ENCODE results near the gene PPFIBP1. TPM values are rescaled to one million over a fixed set of nuclear protein-coding genes. Genes with fewer than 3 reads are reported as not detected.

PPFIBP1 gene
- polyA plus RNA-seq, 1 donor (not counting 4 experiments of a cell fraction or from before 2014, with no cell fraction given), result 83.5 TPM

- H3K79me2 ChIP-seq (ENCODE audit: control insufficient read depth, insufficient read depth, low read length), result peaks cover 94% of the 10 kb centered on the region
- no peaks in the 10 kb centered on the region for H3K9me3 ChIP-seq (ENCODE audit: control insufficient read depth, low read depth, low read length)
- FAIRE-seq (no peak), DNase-seq (ENCODE audit: low read depth, low spot score) (no peak)
- H3K4me3 ChIP-seq (ENCODE audit: control insufficient read depth in 2 of 3, extremely low read depth in 1 of 3, insufficient read depth in 2 of 3, low read depth in 1 of 3, low read length in 3 of 3), result no peak overlapping the region
- peaks cover 2% of the 10 kb centered on the region for H4K20me1 ChIP-seq (ENCODE audit: control insufficient read depth, extremely low read depth, insufficient read depth, low read length)
- peaks cover 1 to 7% of the 10 kb centered on the region in 2 experiments for H3K36me3 ChIP-seq (ENCODE audit: control insufficient read depth in 2 of 2, extremely low read depth in 1 of 2, insufficient read depth in 2 of 2, low read length in 2 of 2)
- dilution Hi-C loops (cut with MboI; ENCODE audit: extremely low pct_ligation_motif_present, low sequenced_read_pairs), result no loop called here
- no peak overlapping the region for H3K27ac ChIP-seq (ENCODE audit: control insufficient read depth, insufficient read depth, low read length)
- no peak overlapping the region for H2AFZ ChIP-seq (ENCODE audit: control insufficient read depth, low read length)
- H3K27me3 ChIP-seq (ENCODE audit: control insufficient read depth, extremely low read depth, insufficient read depth, low read length), result no peaks in the 10 kb centered on the region
- H3K4me2 ChIP-seq (ENCODE audit: control insufficient read depth, extremely low read depth, insufficient read depth, low read depth, low read length), result no peak overlapping the region
- H3K9me1 ChIP-seq (ENCODE audit: control insufficient read depth, extremely low read depth, insufficient read depth, low read length), result peaks cover 7% of the 10 kb centered on the region
- peaks cover 18% of the 10 kb centered on the region for H3K4me1 ChIP-seq (ENCODE audit: control insufficient read depth, extremely low read depth, insufficient read depth, low read length)
- TF ChIP-seq CTCF (optimal IDR thresholded peaks at IDR 0.05 in 1 of 3, IDR thresholded peaks at IDR 0.05 in 1 of 3, conservative IDR thresholded peaks at IDR 0.05 in 1 of 3; ENCODE audit: extremely low read depth in 1 of 3, insufficient read depth in 2 of 3, low read length in 3 of 3) (no peak), EZH2 (IDR thresholded peaks at IDR 0.05; ENCODE audit: low read length) (no peak)
- H3K9ac ChIP-seq (ENCODE audit: control insufficient read depth, extremely low read depth, insufficient read depth, low read length), result no peak overlapping the region
Measured at GRCh38 chr12:27528788-27529187, 4.8 kb downstream of the PPFIBP1 start.

- H3K4me2 ChIP-seq (ENCODE audit: control insufficient read depth, extremely low read depth, insufficient read depth, low read depth, low read length), result no peak overlapping the region
- no peak overlapping the region for H2AFZ ChIP-seq (ENCODE audit: control insufficient read depth, low read length)
- H3K9me3 ChIP-seq (ENCODE audit: control insufficient read depth, low read depth, low read length), result no peaks in the 10 kb centered on the region
- H4K20me1 ChIP-seq (ENCODE audit: control insufficient read depth, extremely low read depth, insufficient read depth, low read length), result peaks cover 2% of the 10 kb centered on the region
- no peak overlapping the region for H3K9ac ChIP-seq (ENCODE audit: control insufficient read depth, extremely low read depth, insufficient read depth, low read length)
- H3K79me2 ChIP-seq (ENCODE audit: control insufficient read depth, insufficient read depth, low read length), result peaks cover 99% of the 10 kb centered on the region
- H3K9me1 ChIP-seq (ENCODE audit: control insufficient read depth, extremely low read depth, insufficient read depth, low read length), result peaks cover 7% of the 10 kb centered on the region
- no peak for FAIRE-seq
- H3K4me3 ChIP-seq (ENCODE audit: control insufficient read depth in 2 of 3, extremely low read depth in 1 of 3, insufficient read depth in 2 of 3, low read depth in 1 of 3, low read length in 3 of 3), result no peak overlapping the region
- H3K27ac ChIP-seq (ENCODE audit: control insufficient read depth, insufficient read depth, low read length), result no peak overlapping the region
- peaks cover 27% of the 10 kb centered on the region for H3K4me1 ChIP-seq (ENCODE audit: control insufficient read depth, extremely low read depth, insufficient read depth, low read length)
- peaks cover 1 to 7% of the 10 kb centered on the region in 2 experiments for H3K36me3 ChIP-seq (ENCODE audit: control insufficient read depth in 2 of 2, extremely low read depth in 1 of 2, insufficient read depth in 2 of 2, low read length in 2 of 2)
- dilution Hi-C loops (cut with MboI; ENCODE audit: extremely low pct_ligation_motif_present, low sequenced_read_pairs), result no loop called here
- no peaks in the 10 kb centered on the region for H3K27me3 ChIP-seq (ENCODE audit: control insufficient read depth, extremely low read depth, insufficient read depth, low read length)
- no peak for DNase-seq (ENCODE audit: low read depth, low spot score)
- TF ChIP-seq EZH2 (IDR thresholded peaks at IDR 0.05; ENCODE audit: low read length) (no peak), CTCF (optimal IDR thresholded peaks at IDR 0.05 in 1 of 3, IDR thresholded peaks at IDR 0.05 in 1 of 3, conservative IDR thresholded peaks at IDR 0.05 in 1 of 3; ENCODE audit: extremely low read depth in 1 of 3, insufficient read depth in 2 of 3, low read length in 3 of 3) (no peak)
Measured at GRCh38 chr12:27530157-27530922, 6.3 kb downstream of the PPFIBP1 start.
